Right kidney (tissue), 9 donors: ENCODE measurements around the gene FMNL2.
A peak's percentile ranks its signal among the peaks of the same experiment; 100 is the strongest.
"Not testable (repeated sequence)": the region's sequence is repeated elsewhere in the genome, so short reads cannot be mapped to it uniquely, and the experiment has no call there.

ENCODE experiments used
- DNase-seq: peaks from one replicate; pipeline ENCODE4 v3.0.0-alpha.2; 2016
- long read RNA-seq, 8 donors: transcript quantifications; one replicate each; lab custom pipeline, GENCODE V29; 2026

Gene FMNL2
- long read RNA-seq, donor 1, partial matches to known transcripts = 18 of 18 reads
- long read RNA-seq, donor 1, other reads (novel, unspliced or antisense) = 0 of 18 reads
- long read RNA-seq, donor 2 = 0 reads
- long read RNA-seq, donor 3 = 0 reads
- long read RNA-seq, donor 4, partial matches to known transcripts = 8 of 8 reads
- long read RNA-seq, donor 4, other reads (novel, unspliced or antisense) = 0 of 8 reads
- long read RNA-seq, donor 5, partial matches to known transcripts = 24 of 24 reads
- long read RNA-seq, donor 5, other reads (novel, unspliced or antisense) = 0 of 24 reads
- long read RNA-seq, donor 6, partial matches to known transcripts = 33 of 33 reads
- long read RNA-seq, donor 6, other reads (novel, unspliced or antisense) = 0 of 33 reads
- long read RNA-seq, donor 7, partial matches to known transcripts = 205 of 210 reads
- long read RNA-seq, donor 7, other reads (novel, unspliced or antisense) = 5 of 210 reads
- long read RNA-seq, donor 8, partial matches to known transcripts = 9 of 9 reads
- long read RNA-seq, donor 8, other reads (novel, unspliced or antisense) = 0 of 9 reads

DNA sequence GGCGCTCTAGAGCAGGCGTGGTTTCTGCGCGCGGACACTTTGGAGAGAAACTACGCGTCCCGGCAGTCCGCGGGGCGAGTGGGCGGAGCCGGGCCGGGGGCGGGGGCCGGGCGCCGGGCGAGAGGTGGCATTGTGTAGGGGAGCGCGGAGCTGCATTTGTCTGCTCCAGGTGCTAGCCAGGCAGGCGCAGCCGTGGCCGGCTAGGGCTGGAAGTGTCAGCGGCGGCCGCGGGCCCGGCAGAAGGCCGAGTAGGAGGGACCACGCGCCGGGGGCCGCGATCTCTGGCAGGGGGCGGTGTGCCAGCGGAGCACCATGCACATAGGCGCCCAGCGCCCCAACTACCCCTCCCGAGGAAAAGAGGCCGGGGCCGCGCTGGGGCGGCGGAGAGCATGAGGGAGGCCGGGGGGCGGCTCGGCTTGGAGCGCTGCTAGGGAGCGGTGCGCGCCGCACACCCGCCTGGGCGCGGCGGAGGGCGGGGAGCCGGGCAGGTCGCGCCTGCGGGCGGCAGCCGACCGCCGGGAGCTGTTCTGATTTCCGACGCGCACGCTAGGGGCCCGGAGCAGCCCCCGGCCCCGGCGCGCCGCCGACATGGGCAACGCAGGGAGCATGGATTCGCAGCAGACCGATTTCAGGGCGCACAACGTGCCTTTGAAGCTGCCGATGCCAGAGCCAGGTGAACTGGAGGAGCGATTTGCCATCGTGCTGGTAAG, at the start of gene FMNL2:
Gene FMNL2 (plus strand): TSS at position 159 of the 710 bp plus-strand sequence.
- peak; percentile 94 for DNase-seq

DNA sequence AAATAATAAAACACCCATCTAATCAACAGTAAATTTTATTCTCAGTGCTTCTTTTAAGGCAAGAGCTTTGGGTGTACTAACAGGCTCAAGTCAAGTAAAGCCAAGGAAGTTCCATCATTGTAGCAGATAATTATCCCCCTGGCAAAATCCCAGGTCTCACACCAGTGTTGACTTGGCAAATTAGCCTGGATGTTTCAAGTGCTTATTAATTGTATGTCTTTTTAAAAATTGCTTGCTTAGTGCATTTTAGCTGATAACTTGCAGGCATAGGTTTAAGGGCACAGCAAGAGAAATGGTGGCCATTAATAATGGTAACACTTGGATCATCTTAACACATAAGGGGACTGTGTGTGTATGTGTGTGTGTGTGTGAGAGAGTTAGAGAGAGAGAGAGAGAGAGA, 42.0 kb upstream of the FMNL2 start:
- DNase-seq = no peak

DNA sequence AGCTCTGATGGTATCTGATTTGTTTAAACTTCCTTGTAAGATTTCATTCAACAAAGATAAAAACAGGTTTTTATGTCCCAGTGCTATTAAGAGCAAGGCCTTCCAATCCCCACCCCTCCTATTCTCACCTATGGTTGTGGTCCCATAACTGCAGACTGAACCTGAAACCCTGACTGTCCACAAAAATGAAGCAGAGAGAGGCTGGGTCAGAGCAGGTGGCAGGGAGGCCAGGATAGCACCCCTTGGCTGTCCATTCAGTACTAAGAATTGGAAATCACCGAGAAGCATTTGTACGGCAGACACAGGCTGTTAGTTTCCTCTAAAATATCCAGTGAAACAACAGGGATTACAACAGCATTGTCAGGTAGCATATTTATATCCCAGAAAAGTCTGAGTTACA, 37.3 kb upstream of the FMNL2 start:
- no peak for DNase-seq

DNA sequence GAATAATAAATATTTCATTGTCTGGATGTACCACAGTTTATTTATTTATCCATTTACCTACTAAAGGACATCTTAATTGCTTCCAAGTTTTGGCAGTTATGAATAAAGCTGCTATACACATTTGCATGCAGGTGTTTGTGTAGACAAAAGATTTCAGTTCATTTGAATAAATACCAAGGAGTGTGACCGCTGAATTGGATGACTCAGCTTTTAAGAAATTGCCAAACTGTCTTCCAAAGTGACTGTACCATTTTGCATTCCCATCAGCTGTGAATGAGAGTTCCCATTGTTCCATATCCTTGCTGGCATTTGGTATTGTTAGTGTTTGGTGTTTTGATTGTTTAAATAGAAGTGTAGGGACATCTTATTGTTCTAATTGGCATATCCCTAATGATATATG, 36.2 kb upstream of the FMNL2 start:
- DNase-seq = no peak

DNA sequence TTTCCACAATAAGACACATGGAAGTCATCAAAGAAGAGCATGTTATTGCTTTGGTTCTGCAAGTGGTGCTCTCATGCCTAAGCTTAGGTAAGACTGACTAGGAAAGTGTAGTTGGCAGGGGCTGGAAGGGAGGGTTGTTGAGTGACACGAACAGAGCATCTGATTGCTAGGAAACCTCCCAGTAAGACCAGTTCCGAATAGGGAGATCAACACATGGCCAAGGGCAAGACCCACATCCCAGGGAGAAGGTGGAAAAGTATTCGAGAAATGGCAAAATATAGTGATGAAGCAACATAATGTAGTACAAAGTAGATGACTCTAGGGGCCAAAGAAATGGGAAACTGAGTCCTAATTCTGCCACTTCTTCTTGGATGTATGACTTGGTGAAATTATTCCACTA, 33.8 kb upstream of the FMNL2 start:
- no peak for DNase-seq

DNA sequence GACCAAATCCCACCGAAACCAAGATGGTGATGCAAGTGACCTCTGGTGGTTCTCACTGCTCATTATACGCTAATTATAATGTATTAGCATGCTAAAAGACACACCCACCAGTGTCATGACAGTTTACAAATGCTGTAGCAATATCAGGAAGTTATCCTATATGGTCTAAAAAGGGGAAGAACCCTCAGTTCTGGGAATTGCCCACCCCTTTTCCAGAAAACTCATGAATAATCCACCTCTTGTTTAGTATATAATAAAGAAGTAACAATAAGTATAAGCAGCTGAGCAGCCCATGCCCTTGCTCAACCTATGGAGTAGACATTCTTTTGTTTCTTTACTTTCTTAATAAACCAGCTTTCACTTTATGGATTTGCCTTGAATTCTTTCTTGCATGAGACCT, 31.0 kb upstream of the FMNL2 start:
- no peak for DNase-seq

DNA sequence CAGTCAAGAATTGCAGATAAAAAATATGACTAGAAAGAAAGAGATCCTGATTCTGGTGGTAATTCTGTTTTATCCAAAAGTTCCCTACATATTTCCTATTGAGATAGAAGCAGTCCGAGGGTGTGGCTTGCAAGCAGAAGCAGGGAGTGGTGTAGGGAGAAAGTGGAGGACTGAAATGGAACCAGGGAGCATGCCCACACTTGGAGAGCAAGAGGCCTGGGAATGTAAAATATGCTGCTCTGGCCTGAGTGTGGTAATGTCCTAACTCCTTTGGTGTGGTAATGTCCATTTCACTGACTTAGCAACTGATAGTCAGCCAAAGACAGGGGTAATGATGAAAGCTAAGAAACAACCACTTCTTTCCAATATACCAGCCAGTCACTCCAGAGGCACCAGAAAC, 30.1 kb upstream of the FMNL2 start:
- no peak for DNase-seq

DNA sequence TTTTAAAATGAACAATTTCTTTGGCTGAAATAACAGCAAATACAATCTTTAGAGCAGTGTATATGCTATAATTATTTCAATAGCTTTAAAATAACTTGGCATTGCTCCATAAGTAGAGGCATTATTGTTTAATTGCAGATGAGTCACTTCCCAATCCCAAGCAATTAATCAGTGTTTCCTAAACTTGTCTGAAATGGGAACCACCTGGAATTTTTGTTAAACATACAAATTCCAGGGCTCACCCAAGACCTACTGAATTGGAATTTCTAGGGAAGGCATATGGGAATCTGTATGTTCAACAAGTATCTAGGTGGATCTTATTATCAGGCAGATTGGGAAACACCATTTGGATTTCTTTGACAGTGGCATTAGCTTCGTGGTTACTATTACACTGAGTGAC, 27.1 kb upstream of the FMNL2 start:
- DNase-seq = no peak

DNA sequence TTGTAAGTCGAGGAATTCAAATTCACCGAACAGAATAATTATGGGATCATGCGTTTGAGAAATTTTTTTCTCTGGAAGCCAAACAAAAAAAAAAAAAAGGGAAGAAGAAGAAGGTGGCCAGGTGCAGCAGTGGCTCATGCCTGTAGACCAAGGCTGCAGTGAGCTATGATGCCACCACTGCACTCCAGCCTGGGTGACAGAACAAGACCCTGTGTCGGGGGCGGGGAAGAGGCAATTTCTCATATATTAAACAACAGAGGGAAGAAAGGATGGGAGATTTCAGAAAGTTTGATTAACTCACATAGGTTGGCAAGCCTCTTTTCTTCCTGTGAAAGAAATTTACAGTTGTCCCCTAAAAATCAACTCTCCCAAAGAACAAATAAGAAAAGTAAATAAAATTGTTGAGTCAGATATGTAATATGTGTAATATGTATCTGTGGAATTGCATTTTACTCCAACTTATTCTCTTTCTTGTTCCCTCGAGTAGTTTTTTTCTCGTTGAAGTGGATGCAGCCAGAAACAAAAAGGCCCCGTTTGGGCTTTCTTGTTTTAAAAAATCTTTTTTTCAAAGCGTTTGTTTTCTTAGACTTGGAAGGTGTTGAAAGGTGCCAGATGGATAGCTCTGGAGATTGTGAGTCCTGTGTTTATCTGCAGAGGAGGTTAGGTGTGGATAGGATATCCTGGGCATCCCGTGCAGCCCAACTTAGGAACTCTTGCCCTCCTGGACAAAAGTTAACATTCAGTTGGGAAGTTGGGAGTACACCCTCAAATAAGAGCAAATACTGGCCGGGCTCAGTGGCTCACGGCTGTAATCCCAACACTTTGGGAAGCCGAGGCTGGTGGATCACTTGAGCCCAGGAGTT, 25.4 kb upstream of the FMNL2 start:
- no peak for DNase-seq

DNA sequence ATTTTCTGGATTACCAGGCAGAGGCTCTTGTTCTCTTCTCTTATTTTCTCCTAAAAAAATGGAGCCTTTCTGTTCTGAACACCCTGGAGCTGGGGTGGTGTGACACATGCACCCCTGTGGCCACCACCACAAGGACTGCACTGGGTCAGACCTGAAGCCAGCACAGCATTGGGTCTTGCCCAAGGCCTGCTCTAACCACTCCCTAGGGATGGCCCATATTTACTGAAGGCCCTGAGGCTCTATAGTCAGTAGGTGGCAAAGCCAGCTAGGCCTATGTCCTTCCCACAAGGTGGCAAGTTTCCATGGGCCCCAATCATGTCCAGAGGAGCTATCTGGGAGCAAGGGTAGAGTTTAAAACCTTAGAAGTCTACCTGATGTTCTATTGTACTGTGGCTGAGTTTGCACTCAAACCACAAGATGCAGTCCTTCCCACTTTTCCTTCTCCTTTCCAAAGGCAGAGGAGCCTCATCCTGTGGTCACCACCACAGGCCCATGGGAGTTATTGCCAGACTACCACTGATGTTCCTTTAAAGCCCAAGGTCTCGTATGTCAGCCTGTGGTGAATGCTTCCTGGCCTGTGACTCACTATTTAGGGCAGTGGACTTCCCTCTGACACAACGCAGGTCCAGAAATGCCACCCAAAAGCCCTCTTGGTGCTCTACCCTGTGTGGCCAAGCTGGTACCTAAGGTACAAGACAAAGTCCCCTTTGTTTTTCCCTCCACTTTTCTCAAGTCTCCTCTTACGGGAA, 15.0 kb upstream of the FMNL2 start:
- DNase-seq = no peak

DNA sequence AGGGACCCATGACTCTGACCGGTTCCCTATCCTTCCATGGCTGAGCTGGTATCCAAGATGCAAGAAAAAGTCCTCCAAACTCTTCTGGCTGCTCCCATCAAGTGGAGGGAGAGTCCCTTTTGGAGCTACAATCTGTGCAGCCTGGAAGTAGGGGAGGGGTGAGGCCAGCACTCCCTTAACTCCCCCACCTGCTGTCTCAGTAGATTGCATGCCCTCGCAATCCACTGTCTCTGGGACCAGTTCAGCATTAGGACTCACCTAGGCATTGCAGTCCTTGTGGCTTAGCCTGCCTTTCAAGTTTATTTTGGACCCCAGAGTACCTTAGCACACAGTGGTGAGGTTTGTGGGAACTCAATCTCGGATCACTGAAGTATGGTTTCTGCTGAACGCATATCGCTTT, 14.2 kb upstream of the FMNL2 start:
- no peak for DNase-seq

DNA sequence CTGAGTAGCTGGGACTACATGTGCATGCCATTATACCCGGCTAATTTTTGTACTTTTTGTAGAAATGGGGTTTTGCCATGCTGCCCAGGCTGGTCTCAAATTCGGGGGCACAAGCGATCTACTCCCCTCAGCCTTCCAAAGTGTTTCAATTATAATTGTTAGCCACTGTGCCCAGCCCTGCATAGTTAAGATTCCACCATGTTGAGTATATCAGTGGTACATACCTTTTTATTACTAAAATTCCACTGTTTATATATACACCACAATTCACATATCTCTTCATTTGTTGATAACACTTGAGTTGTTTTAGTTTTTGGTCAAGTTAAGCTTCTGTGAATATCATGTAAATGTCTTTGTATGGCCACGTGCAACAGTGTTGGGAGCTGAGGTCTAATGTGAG, 12.8 kb upstream of the FMNL2 start:
- no peak for DNase-seq

DNA sequence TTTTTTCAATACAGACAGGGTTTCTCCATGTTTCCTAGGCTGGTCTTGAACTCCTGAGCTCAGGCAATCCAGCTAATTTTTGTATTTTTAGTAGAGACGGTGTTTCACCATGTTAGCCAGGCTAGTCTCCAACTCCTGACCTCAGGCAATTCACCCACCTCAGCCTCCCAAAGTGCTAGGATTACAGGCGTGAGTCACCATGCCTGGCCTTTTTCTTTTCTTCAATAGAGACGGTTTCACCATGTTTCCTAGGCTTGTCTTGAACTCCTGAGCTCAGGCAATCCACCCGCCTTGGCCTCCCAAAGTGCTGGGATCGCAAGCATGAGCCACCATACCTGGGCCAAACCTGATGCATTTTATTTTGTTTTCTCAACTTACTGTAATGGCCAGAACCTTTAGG, 9.8 kb upstream of the FMNL2 start:
- not testable (repeated sequence) for DNase-seq

DNA sequence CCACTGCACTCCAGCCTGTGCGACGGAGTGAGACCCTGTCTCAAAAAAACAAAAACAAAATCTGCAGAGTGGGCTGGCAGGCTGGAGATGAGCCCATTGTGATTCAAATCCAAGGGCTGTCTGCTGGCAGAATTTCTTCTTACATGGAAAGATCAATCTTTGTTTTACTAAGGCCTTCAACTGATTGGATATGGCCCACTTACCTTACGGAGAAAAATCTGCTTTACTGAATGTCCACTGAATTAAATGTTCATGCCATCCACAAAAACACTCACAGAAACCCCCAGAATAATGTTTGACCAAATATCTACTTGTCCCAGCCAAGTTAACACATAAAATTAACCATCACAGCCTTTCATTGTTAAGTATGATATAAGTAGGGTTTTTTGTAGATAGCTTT, 8.3 kb upstream of the FMNL2 start:
- no peak for DNase-seq

DNA sequence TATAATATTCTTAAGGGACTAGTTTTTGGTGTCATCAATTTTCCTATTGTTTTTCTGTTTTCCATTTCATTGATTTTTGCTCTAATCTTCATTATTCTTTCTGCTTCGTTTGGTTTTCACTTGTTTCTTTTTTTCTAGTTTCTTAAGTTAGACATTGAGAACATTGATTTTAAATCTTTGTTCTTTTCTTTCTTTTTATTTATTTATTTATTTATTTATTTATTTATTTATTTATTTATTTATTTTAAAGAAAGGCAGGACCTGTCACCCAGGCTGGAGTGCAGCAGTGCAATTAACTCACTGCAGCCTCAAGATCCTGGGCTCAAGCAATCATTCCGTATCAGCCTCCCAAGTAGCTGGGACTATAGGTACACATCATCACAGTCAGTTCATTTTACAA, 7.0 kb upstream of the FMNL2 start:
- no peak for DNase-seq

DNA sequence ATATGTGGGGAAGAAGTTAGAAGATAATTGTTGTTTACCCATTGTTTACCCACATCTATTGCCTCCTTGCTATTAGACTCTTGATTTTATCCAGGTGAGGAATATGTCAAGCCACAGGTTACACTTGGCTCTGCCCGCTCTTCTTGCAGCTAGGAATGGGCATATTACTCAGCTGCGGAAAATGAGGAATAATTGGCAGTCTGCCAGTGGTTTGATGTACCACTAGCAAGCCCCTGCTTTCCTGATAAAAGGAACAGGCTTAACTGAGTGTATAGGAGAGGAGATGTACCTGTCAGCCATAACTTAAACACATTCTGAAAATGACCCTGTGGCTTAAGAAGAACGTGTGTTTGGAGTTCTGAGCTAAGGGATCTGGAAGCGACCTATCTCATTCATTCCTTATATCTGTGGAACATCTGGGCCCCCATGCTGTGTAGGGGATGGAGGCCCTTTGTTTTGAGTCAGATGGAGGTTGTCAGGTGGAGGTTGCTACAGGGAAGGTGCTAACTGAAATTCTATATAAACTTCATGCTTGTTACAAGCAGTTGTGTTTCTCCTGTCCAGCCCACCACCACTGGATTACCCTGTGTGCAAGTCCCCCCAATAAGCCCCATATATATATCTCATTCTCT, 4.6 kb upstream of the FMNL2 start:
- DNase-seq = no peak

DNA sequence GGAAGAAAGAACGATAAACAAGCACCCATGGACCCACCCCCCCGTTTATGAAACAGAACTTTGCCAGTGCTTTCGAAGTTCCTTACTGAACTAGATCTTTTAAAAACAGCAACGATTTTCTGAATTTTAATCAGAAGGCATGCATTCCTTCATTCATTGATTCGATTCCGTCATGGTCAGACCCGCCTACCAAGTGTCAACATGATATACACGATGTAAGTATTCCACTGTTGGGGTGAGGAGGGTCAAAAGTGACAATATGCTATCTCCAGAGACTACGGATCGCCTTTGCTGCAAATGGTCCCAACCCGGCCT, 316 bp upstream of the FMNL2 start:
- DNase-seq = no peak

DNA sequence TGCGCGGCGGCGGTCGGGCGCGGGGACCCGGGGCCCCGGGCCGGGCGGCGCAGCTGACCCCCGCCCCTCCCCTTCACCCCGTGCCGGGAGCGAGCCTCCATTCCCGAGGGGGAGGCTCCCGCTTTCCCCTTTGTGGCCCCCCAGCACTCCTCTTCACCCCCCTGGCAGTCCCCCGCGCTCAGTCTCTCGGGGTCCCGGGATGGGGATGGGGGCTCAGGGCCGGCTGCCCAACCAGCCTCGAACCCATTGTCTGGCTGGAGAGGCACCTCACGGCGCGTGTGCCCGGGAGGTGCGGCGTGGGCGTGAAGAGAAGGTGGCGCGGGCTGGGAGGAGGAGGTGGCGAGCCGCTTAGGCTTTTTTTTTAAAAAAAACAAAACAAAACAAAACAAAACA, 748 bp downstream of the FMNL2 start:
- no peak for DNase-seq

DNA sequence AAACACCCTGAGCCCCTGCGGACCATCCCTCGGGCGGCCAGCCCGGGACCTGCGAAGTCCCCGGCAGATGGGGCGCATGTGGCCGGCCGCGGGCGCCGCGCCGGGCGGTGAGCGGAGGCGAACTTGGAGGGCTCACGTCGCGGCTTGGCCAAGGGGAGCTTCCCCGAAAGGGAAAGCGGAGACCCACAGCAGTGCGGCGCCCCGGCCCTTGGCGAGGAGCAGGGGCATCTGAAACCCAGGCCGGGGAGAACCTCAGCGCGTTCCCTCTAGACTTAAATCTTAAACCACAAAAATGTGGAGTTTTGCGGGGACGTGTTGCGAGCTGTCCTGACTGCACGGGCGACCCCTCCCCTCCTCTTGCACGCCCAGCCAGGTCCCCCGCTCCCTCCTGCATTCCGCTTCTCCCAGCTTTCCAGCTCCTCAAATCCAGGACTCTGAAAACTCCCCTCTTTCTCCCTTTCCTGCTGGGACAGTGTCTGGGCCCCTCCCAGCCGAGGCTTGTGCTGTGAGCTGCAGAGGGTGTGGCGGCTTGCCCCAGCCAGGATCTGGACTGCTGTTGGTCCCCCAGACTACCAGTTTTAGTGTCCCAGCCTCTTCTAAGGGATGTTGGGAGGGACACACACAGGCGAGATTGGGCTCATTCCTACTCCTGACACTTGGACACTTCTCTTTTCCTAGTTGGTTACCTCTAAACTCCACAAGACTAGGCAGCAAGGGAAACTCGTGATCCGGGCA, 1.3 kb downstream of the FMNL2 start:
- peak; percentile 90 for DNase-seq

DNA sequence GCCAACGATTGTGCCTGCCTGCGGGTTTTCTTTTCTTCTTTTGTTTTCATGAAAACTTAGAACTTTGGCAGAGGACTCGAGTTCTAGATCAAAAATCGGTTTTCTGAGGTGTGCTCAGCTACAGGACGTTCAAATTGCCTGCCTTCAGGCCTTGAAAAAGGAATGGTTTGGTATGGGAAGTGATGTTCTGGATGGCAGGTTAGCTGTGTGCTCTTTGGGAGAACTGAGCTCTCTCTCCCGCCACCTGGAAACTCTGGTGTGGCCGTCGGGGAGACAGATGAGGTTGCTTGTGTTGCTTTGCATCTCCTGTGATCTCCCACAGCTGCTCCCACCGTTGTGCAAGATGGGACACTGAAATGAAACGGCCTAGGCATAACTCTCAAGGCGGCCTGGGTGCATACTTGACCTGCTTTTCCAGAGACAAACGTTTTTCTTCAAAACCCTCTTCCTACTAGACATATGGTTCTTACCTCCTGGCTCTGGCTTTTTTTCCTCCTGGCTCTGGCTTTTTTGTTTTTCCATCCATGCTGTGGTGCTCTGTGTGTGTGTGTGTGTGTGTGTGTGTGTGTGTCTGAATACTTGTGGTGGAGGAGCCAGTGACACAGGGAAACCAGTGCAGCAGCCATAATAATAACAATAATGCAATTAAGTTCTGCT, 2.0 kb downstream of the FMNL2 start:
- no peak for DNase-seq
